ENCODE results near the gene USH1G. TPM values are rescaled to one million over a fixed set of nuclear protein-coding genes. Genes with fewer than 3 reads are reported as not detected.

The USH1G gene
- polyA plus RNA-seq, 1 donor (not counting 4 experiments of a cell fraction or from before 2014, with no cell fraction given), result 0.34 TPM

DNA sequence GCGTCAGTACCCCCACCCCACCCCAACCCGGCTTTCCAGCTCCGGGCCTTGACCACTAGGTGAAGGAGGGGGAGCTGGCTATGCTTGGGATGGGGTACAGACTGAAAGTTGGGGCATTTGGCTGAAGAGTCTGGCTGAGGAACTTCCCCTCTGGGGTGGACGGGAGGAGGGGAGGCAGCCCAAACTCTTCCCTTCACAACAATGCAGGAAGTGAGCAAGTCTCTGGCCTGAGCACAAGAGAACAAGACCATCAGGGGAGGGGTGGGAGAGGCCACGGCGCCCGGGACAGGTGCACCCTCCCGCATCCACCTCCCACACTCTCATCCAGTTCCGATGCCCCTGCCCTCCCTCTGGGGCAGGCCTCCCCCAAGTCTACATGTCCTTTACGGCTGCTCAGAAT is 5.6 kb downstream of the USH1G start:
- H2AFZ ChIP-seq (ENCODE audit: control insufficient read depth, low read length), result no peak overlapping the region
- H3K4me3 ChIP-seq (ENCODE audit: control insufficient read depth in 2 of 3, extremely low read depth in 1 of 3, insufficient read depth in 2 of 3, low read depth in 1 of 3, low read length in 3 of 3), result no peak overlapping the region
- H3K4me1 ChIP-seq (ENCODE audit: control insufficient read depth, extremely low read depth, insufficient read depth, low read length), result peaks cover 12% of the 10 kb centered on the region
- dilution Hi-C loops (cut with MboI; ENCODE audit: extremely low pct_ligation_motif_present, low sequenced_read_pairs), result no loop called here
- H3K27me3 ChIP-seq (ENCODE audit: control insufficient read depth, extremely low read depth, insufficient read depth, low read length), result peaks cover 8% of the 10 kb centered on the region
- H3K9me3 ChIP-seq (ENCODE audit: control insufficient read depth, low read depth, low read length), result no peaks in the 10 kb centered on the region
- TF ChIP-seq CTCF (optimal IDR thresholded peaks at IDR 0.05 in 1 of 3, IDR thresholded peaks at IDR 0.05 in 1 of 3, conservative IDR thresholded peaks at IDR 0.05 in 1 of 3; ENCODE audit: extremely low read depth in 1 of 3, insufficient read depth in 2 of 3, low read length in 3 of 3) (no peak), EZH2 (IDR thresholded peaks at IDR 0.05; ENCODE audit: low read length) (no peak)
- no peak overlapping the region for H3K9ac ChIP-seq (ENCODE audit: control insufficient read depth, extremely low read depth, insufficient read depth, low read length)
- H3K4me2 ChIP-seq (ENCODE audit: control insufficient read depth, extremely low read depth, insufficient read depth, low read depth, low read length), result no peak overlapping the region
- no peak overlapping the region for H3K27ac ChIP-seq (ENCODE audit: control insufficient read depth, insufficient read depth, low read length)
- no peak for FAIRE-seq
- H3K9me1 ChIP-seq (ENCODE audit: control insufficient read depth, extremely low read depth, insufficient read depth, low read length), result no peaks in the 10 kb centered on the region
- no peaks in the 10 kb centered on the region for H4K20me1 ChIP-seq (ENCODE audit: control insufficient read depth, extremely low read depth, insufficient read depth, low read length)
- no peak for DNase-seq (ENCODE audit: low read depth, low spot score)
- H3K79me2 ChIP-seq (ENCODE audit: control insufficient read depth, insufficient read depth, low read length), result no peaks in the 10 kb centered on the region
- no peaks in the 10 kb centered on the region for H3K36me3 ChIP-seq (ENCODE audit: control insufficient read depth in 2 of 2, extremely low read depth in 1 of 2, insufficient read depth in 2 of 2, low read length in 2 of 2)

DNA sequence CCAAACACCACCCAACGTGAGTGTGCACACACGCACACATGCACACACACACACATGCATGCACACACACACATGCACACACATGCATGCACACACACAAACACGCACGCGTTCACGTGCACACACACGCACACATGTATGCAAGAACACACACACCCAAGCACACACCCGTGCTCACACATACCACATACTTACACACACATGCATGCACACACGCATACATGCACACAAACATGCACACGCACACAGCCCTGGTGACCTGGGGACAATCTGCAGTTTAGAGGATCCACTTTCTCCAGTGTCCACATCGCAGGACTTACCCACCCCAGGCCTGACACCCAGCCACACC is 6.2 kb downstream of the USH1G start:
- Histone ChIP-seq H3K9me3 (ENCODE audit: control insufficient read depth, low read depth, low read length) (no peaks in the 10 kb centered on the region), H3K4me1 (ENCODE audit: control insufficient read depth, extremely low read depth, insufficient read depth, low read length) (peaks cover 12% of the 10 kb centered on the region), H3K4me2 (ENCODE audit: control insufficient read depth, extremely low read depth, insufficient read depth, low read depth, low read length) (no peak overlapping the region), H4K20me1 (ENCODE audit: control insufficient read depth, extremely low read depth, insufficient read depth, low read length) (no peaks in the 10 kb centered on the region), H3K79me2 (ENCODE audit: control insufficient read depth, insufficient read depth, low read length) (no peaks in the 10 kb centered on the region), H3K36me3 (ENCODE audit: control insufficient read depth in 2 of 2, extremely low read depth in 1 of 2, insufficient read depth in 2 of 2, low read length in 2 of 2) (no peaks in the 10 kb centered on the region), H3K9ac (ENCODE audit: control insufficient read depth, extremely low read depth, insufficient read depth, low read length) (no peak overlapping the region), H3K9me1 (ENCODE audit: control insufficient read depth, extremely low read depth, insufficient read depth, low read length) (no peaks in the 10 kb centered on the region), H3K4me3 (ENCODE audit: control insufficient read depth in 2 of 3, extremely low read depth in 1 of 3, insufficient read depth in 2 of 3, low read depth in 1 of 3, low read length in 3 of 3) (no peak overlapping the region), H3K27me3 (ENCODE audit: control insufficient read depth, extremely low read depth, insufficient read depth, low read length) (peaks cover 4% of the 10 kb centered on the region), H2AFZ (ENCODE audit: control insufficient read depth, low read length) (no peak overlapping the region), H3K27ac (ENCODE audit: control insufficient read depth, insufficient read depth, low read length) (no peak overlapping the region)
- TF ChIP-seq EZH2 (IDR thresholded peaks at IDR 0.05; ENCODE audit: low read length), result no peak
- TF ChIP-seq CTCF (optimal IDR thresholded peaks at IDR 0.05 in 1 of 3, IDR thresholded peaks at IDR 0.05 in 1 of 3, conservative IDR thresholded peaks at IDR 0.05 in 1 of 3; ENCODE audit: extremely low read depth in 1 of 3, insufficient read depth in 2 of 3, low read length in 3 of 3), result no peak
- DNase-seq (ENCODE audit: low read depth, low spot score) (no peak), FAIRE-seq (no peak)
- dilution Hi-C loops (cut with MboI; ENCODE audit: extremely low pct_ligation_motif_present, low sequenced_read_pairs), result no loop called here

Measured in keratinocyte (primary cell).